Activated CD8-positive, alpha-beta T cell treated with anti-CD3 and anti-CD28 coated beads for 36 hours (primary cell): ENCODE measurements around the gene ALDH1L2. TPM values are rescaled to one million over a fixed set of nuclear protein-coding genes. Genes with fewer than 3 reads are reported as not detected.

Source experiments
- ATAC-seq: fragments of 200-7000 bp; cut with Tn5 transposase; one replicate; pipeline ENCODE4 v1.10.0; 2021; ENCODE audit warnings: mild to moderate bottlenecking, moderate library complexity
- CTCF ChIA-PET: fragments of 350-600 bp; sonication (Branson Sonifier 250); formaldehyde crosslinking; loops from one replicate; lab custom pipeline; 2021; ENCODE audit warnings: antibody characterized with exemption; lab: Charles Lee
- POLR2A ChIA-PET: fragments of 350-600 bp; sonication (Branson Sonifier 250); formaldehyde crosslinking; loops from one replicate; lab custom pipeline; 2021; ENCODE audit warnings: antibody characterized with exemption; lab: Charles Lee
- DNase-seq: peaks from one replicate; pipeline ENCODE4 v3.0.0-alpha.2; 2020
- H3K27ac Mint-ChIP-seq: one replicate; pipeline ENCODE4 v1.8.0; 2021; ENCODE audit warnings: mild to moderate bottlenecking, mixed read lengths
- H3K27me3 Mint-ChIP-seq: one replicate; pipeline ENCODE4 v1.8.0; 2021; ENCODE audit warnings: mixed read lengths
- H3K36me3 Mint-ChIP-seq: one replicate; pipeline ENCODE4 v1.8.0; 2021; ENCODE audit warnings: low read depth, mixed read lengths
- H3K4me1 Mint-ChIP-seq: one replicate; pipeline ENCODE4 v1.8.0; 2021; ENCODE audit warnings: low read depth, mixed read lengths
- H3K4me3 Mint-ChIP-seq: one replicate; pipeline ENCODE4 v1.8.0; 2021; ENCODE audit warnings: mild to moderate bottlenecking, moderate library complexity, mixed read lengths
- H3K9me3 Mint-ChIP-seq: one replicate; pipeline ENCODE4 v1.8.0; 2021; ENCODE audit warnings: mixed read lengths
- intact Hi-C: fragments of 100-400 bp; cut with micrococcal nuclease; formaldehyde crosslinking; loops from one replicate; pipeline ENCODE4 v1.10.0; 2022
- total RNA-seq, 2 experiments: library from RNA; stranded (reverse); gene quantifications; one replicate each; pipeline ENCODE4 v1.2.3, GENCODE V29; 2021
- TF ChIP-seq, protein P1 (sequence below): fragments of 200-600 bp; IDR thresholded peaks from one replicate; pipeline ENCODE4 v1.8.0; 2022; ENCODE audit warnings: antibody characterized with exemption, mild to moderate bottlenecking

Gene ALDH1L2
- total RNA-seq, 2 experiments from 2014 or later = 5.7 to 7.8 TPM

DNA sequence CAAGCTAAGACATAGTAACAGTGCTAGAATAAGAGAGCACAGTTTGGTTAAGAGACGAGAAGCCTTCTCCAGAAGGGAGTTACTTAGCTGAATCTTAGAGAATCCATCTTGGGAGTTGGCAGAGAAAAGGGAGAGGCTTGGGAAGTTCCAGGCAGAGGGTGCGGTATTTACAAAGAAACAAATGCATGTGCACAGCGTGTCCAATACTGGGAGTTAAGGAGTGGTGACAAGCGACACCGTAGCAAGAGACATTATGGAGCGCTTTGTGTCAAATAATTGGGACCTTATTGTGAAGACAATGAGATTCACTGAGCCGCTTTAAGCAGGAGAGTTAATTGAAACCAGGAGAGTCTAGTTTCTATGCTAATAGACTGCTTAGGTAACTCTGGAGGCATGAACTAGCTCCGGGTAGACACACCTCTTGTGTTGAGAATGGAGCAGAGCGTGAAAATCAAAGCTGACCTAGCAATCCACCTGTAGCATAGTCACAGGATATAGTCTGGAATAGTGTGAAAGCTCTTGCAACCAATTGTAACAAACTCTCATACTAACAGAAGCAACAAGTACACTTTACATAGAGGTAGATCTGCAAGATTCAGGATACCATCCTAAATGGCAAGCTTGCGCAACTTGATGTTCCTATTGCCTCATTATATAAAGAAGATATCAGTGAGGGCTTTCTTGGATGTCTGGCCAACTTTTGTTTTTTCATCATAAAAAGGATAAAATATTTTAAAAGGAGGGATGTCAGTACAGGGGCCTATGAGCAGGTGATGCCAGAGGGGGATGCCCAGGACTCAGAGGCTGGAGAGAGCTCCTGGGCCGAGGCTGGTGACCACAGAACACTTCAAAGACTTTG is 5.3 kb downstream of the ALDH1L2 start:
- TF ChIP-seq, protein P1, sequence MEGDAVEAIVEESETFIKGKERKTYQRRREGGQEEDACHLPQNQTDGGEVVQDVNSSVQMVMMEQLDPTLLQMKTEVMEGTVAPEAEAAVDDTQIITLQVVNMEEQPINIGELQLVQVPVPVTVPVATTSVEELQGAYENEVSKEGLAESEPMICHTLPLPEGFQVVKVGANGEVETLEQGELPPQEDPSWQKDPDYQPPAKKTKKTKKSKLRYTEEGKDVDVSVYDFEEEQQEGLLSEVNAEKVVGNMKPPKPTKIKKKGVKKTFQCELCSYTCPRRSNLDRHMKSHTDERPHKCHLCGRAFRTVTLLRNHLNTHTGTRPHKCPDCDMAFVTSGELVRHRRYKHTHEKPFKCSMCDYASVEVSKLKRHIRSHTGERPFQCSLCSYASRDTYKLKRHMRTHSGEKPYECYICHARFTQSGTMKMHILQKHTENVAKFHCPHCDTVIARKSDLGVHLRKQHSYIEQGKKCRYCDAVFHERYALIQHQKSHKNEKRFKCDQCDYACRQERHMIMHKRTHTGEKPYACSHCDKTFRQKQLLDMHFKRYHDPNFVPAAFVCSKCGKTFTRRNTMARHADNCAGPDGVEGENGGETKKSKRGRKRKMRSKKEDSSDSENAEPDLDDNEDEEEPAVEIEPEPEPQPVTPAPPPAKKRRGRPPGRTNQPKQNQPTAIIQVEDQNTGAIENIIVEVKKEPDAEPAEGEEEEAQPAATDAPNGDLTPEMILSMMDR = no peak
- Mint-ChIP-seq H3K36me3 (no peaks in the 10 kb centered on the region), H3K27me3 (peaks cover 15% of the 10 kb centered on the region), H3K4me3 (no peak overlapping the region), H3K4me1 (peaks cover 5% of the 10 kb centered on the region), H3K9me3 (no peaks in the 10 kb centered on the region), H3K27ac (no peak overlapping the region)
- ATAC-seq (no peak), DNase-seq (no peak)
- CTCF ChIA-PET = interaction anchor here (1.1 kb wide), 1 partner anchor 720 kb away, joined by 3 read pairs; no protein-coding TSS in a partner anchor
- intact Hi-C loops = no loop called here
- POLR2A ChIA-PET = interaction anchor here (1.1 kb wide), 1 partner anchor 9 kb away, joined by 3 read pairs; no protein-coding TSS in a partner anchor

DNA sequence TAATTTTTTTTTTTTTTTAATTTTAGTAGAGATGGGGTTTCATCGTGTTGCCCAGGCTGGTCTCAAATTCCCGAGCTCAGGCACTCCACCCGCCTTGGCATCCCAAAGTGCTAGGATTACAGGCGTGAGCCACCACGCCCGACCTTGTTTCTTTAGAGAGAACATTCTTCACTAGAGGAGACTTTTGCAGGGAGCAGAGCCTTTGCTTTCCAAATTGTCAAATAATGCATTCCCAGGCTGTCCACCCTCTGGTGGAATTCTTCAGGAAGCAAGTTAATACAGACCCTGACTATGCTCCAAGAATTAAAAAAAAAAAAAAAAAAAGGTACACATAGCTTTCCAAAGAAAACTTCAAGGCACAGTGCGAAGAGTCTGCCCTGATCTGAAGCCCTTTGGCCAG is 6.8 kb downstream of the ALDH1L2 start:
- no peak overlapping the region for H3K4me3 Mint-ChIP-seq
- no peak overlapping the region for H3K27ac Mint-ChIP-seq
- intact Hi-C loops = no loop called here
- no peak for DNase-seq
- H3K27me3 Mint-ChIP-seq = peaks cover 4% of the 10 kb centered on the region
- H3K9me3 Mint-ChIP-seq = no peaks in the 10 kb centered on the region
- CTCF ChIA-PET = no interaction called here
- no peaks in the 10 kb centered on the region for H3K36me3 Mint-ChIP-seq
- POLR2A ChIA-PET = no interaction called here
- H3K4me1 Mint-ChIP-seq = no peaks in the 10 kb centered on the region
- no peak for ATAC-seq
- TF ChIP-seq, protein P1 = no peak

DNA sequence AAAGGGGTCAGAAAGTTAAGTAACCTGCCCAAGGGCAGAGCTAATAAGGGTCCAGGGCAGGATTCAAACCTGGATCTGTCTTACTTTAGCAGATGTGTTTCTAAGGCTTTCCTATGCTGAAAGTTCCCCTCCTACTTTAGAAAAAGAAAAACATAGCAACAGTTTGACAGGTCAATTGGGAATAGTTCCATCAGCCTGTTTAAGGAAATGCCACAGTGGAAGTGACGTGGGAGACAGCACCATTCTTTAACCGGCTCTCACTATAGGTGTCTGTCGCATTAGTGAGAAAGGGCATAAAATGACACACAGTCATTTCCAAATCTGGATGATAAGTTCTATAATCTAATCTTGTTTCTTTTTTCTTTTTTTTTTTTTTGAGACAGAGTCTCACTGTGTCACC is 7.3 kb downstream of the ALDH1L2 start:
- H3K36me3 Mint-ChIP-seq = no peaks in the 10 kb centered on the region
- no peaks in the 10 kb centered on the region for H3K4me1 Mint-ChIP-seq
- DNase-seq (no peak), ATAC-seq (no peak)
- no peak overlapping the region for H3K4me3 Mint-ChIP-seq
- no peak overlapping the region for H3K27ac Mint-ChIP-seq
- H3K9me3 Mint-ChIP-seq = no peaks in the 10 kb centered on the region
- H3K27me3 Mint-ChIP-seq = no peaks in the 10 kb centered on the region
- TF ChIP-seq, protein P1 = no peak
- intact Hi-C loops = no loop called here
- ChIA-PET POLR2A (no interaction called here), CTCF (no interaction called here)

DNA sequence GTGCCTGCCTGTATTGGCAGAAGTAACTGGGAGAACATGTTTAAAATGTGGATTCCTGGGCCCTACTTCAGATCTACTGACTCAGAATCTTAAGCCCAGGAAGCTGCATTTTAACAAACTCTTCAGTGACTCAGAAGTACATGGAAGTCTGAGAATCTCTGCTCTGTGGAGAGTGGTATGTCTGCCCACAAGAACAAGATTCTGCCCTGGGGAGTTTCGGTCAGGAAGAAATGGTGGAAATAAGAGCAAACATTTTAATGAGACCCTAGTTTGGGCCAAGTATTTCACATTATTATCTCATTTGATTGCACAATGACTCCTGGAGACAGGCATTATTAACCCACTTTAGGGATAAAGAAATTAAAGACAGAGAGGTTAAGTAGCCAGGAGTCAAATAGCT is 8.2 kb downstream of the ALDH1L2 start:
- ATAC-seq = no peak
- intact Hi-C loops = no loop called here
- POLR2A ChIA-PET = no interaction called here
- TF ChIP-seq, protein P1 = no peak
- no peak for DNase-seq
- H3K4me1 Mint-ChIP-seq = no peaks in the 10 kb centered on the region
- H3K27ac Mint-ChIP-seq = no peak overlapping the region
- no peaks in the 10 kb centered on the region for H3K36me3 Mint-ChIP-seq
- no peak overlapping the region for H3K4me3 Mint-ChIP-seq
- no peaks in the 10 kb centered on the region for H3K9me3 Mint-ChIP-seq
- no peaks in the 10 kb centered on the region for H3K27me3 Mint-ChIP-seq
- CTCF ChIA-PET = no interaction called here

DNA sequence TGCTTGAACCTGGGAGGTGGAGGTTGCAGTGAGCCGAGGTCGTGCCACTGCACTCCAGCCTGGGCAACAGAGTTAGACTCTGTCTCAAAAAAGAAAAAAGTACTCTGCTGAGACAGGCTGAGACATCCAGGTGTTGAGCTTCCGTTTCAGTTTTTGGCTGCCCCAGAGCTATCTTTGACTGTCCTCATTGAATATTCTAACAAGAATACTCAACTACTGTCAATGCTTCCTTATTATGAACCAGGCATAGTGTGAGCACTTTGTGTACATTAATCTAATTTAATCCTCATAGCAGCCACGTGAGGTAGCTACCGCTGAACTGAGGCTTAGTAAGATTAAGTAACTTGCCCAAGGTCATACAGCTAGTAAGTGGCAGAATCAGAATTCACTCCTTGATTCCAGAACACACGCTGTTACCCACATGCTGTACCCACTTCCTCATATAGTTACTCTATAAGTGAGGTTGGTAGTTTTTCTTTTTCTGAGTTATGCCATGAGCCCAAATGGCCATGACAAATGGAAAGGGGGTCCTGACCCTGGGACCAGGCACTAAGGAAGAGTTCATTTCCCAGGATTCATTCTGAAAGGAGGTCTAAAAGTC is 11.3 kb downstream of the ALDH1L2 start:
- H3K36me3 Mint-ChIP-seq = no peaks in the 10 kb centered on the region
- H3K4me1 Mint-ChIP-seq = no peaks in the 10 kb centered on the region
- CTCF ChIA-PET = interaction anchor here (1.2 kb wide), 1 partner anchor 19 kb away, joined by 3 read pairs; no protein-coding TSS in a partner anchor
- TF ChIP-seq, protein P1 = no peak
- intact Hi-C loops = no loop called here
- no peak for DNase-seq
- no peak overlapping the region for H3K27ac Mint-ChIP-seq
- POLR2A ChIA-PET = no interaction called here
- ATAC-seq = no peak
- no peaks in the 10 kb centered on the region for H3K27me3 Mint-ChIP-seq
- no peak overlapping the region for H3K4me3 Mint-ChIP-seq
- H3K9me3 Mint-ChIP-seq = no peaks in the 10 kb centered on the region
